ENCODE measurements around the gene DST. TPM values are rescaled to one million over a fixed set of nuclear protein-coding genes. Genes with fewer than 3 reads are reported as not detected.
A peak's percentile ranks its signal among the peaks of the same experiment; 100 is the strongest.

DST gene
- polyA plus RNA-seq (2014; cell fraction: cytosol; rRNA removed), result 79.0 and 102 TPM in 2 replicates
- polyA plus RNA-seq (2014; cell fraction: nucleus; rRNA removed), result 233 and 307 TPM in 2 replicates

DNA sequence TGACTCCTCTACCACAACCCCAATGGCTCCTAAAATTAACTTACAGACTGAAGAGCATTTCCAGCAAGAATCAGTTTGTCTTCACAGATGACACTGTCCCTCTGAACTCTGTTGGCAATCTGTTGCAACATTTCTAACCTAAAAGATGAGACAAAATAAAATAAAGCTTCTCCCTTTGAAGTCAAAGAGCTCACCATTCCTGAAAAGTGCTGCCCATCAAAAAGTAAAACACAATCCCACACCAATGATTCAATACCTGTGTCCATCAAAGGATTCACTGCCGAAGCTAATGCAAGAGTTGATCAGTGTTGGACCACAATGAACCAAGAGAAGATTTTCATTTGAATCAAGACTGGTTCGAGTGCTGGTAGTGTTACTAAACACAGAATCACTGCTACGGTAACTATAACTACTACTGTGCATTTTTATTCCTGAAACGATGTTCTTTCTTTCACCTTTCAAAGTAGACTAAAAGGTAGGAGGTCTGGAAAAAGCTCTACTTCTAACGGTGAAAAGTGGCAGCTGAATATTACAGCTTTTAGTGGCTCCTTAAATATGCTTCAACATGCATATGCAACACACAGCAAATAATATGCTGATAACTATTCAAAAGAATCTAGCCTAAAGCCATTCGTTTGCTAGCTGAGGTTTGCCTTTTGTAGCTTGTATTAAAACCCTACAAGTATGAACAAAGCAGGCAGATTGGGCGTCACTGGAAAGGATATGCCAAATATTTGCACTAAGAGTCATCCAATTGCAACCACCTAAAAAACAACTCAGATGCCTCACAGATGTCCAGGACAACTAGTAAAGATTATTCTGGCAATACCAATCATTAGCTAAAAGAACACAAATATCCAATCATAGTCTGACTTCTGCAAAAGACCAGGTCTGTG lies at the start of gene DST:
Gene DST (minus strand): TSS at position 524 of the 896 bp plus-strand sequence.
- no peak for DNase-seq (ENCODE audit: low spot score)

DNA sequence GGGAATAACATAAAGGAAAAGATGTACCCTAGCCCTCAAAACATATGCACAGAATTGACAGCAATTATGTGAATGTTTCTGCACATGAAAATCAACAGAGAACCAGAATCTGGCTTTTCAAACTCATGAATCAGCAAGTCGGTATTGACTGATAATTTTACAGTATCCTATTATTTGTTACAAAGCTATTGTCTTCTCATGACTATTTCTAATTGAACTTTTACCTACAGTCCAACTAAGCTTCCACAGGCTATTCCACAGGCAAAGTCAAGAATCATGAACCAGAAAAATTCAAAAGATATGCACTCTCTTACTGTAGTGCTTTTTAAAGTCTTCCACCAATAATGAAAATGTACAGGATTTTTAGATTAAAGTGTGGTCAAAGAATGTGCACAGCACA lies 49.1 kb upstream of the DST start:
- DNase-seq (ENCODE audit: low spot score), result no peak

DNA sequence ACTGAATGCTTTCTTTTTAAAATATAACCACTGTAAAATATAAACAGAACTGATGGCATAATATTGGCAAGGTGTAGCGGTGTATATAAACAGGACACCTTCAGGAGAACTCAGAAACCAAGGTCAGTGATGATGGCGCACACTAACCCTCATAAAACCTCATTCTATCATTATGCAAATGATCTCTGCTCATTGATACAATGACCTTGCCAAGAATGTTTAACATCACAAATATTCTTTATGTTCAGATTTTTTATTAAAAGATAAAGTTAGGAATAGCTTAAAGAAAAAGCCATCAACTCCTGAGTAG lies 48.6 kb upstream of the DST start:
- no peak for DNase-seq (ENCODE audit: low spot score)

DNA sequence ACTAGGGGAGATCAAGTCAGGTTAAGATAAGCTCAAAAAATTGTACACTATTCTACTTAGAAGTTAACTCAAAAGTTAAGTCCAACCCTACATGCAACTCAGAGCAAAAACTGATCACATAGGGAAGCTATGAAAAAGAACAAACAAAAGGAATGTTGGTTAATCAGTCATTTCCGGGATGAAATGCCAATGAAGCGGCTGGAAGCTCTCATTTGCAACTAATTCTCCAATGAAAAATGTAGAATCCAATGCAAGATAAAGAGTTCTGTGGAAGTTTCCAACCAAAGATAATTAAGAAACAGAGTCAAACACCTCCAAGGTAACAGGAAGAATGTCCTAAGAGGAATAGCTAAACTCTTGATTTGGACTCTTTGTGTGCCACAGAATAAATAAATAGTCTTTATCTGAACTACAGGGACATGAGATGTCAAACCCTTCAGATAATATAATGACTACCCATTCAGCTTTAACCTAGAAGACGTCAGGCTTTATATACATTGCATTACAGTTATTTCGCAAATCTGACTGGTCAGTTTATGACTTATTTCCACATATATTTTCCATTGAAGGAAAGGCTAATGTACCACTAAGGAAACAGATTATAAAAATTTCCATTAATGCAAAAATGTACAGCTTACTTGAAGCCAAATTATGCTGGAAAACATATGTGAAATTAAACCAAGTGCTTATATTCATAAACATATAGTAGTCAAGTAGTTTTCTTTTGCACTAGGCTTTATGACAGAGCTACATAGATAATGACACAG lies 48.0 kb upstream of the DST start:
- DNase-seq (ENCODE audit: low spot score), result no peak

DNA sequence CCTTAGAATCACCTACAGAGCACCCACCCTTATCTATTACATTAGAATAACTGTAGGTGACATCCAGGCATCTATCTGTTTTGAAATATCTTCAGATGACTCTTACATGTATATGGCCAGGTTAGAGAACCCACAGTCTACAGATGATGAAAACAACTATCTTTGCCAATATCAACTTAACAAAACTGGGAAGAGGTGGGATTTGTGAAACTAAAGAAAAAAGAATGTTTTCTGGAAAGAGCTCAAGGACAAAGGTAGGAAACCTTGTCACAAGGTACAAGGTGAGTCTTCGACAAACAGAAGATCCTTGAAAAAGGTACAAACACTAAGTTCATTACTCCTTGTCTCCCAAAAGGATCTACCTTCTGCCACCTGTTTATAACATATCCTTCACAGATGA lies 47.0 kb upstream of the DST start:
- DNase-seq (ENCODE audit: low spot score), result no peak

DNA sequence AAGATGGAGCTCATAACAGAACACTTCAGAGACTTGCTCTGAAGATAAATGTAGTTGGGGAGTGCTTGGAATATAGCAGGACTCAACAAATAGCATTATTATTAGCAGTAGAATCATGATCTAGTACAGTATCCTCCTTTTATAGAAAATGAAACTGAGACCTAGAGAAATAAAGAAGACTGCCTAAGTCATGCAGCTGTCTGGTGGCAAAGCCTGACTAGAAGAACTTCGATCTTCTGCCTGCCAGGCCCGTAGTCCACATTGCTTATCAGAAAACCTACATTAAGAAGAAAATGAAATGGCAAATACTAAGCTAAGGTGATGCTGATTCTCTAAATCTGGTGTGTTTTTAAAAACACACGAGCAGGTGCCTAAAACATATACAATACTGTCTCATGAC lies 46.4 kb upstream of the DST start:
- DNase-seq (ENCODE audit: low spot score), result no peak

DNA sequence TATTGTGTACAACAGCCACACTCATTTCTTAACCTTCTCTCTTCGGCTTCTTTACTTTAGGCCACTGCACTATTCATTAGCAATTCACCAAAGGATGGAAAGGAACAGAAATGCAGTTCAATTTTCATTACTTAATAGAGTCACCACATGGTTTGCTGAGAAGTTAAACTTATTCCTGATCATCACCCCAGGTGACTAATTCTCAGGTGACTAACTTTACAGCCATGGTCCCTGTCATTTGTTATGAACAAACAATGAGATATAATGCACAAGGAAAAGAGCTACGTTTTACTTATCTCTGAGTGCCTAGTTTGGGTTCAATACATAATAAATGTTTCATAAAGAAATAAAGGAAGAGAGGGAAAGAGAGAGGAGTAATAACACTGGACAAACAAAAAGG lies 45.8 kb upstream of the DST start:
- no peak for DNase-seq (ENCODE audit: low spot score)

DNA sequence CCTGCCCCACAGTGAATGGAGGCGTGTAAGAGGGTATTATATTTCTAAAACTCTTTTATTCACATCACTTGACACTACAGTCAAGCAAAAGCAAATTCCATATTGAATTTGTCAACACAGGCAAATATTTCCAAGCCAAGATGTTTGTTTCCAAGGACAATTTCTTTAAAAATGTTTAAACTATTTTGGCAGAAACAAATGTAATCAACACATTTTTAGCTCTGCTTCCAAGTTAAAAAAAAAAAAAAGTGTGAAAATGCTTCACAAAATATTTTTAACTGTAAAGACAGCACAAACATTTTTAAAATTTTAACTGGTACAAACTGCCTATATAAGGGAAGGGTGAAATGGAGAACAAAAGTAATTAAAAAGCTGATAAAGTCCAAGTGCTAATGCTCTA lies 44.9 kb upstream of the DST start:
- no peak for DNase-seq (ENCODE audit: low spot score)

DNA sequence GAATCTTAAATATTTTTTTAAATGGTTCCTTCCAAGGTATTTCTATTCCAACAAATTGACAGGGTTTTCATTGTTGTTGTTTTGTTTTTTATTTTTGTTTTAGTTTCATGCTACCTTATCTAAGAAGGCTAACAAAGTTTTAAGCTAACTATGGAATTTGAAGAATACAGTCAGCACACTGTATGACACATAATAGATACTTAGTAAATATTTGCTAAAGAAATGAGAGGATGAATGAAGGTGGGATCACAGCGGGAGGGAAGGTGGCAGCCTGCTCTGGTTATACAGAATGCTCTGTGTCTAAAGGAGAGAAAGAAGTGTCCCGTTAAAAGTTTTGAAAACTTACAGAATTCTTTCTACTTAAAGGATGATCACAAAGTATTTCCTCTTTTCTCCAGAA lies 43.7 kb upstream of the DST start:
- DNase-seq (ENCODE audit: low spot score), result no peak

DNA sequence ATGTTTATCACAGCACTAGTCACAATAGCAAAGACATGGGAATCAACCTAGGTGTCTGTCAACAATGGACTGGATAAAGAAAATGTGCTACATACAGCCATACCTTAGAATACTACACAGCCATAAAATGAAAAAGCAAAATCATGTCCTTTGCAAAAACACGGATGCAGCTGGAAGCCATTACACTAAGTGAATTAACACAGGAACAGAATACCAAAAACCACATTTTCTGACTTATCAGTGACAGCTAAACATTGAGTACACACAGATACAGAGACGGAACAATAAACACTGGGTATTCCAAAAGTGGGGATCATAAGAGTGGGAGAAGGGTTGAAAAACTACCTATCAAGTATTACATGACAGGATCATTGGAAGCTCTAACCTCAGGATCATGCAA lies 43.3 kb upstream of the DST start:
- peak; percentile 82 for DNase-seq (ENCODE audit: low spot score)

DNA sequence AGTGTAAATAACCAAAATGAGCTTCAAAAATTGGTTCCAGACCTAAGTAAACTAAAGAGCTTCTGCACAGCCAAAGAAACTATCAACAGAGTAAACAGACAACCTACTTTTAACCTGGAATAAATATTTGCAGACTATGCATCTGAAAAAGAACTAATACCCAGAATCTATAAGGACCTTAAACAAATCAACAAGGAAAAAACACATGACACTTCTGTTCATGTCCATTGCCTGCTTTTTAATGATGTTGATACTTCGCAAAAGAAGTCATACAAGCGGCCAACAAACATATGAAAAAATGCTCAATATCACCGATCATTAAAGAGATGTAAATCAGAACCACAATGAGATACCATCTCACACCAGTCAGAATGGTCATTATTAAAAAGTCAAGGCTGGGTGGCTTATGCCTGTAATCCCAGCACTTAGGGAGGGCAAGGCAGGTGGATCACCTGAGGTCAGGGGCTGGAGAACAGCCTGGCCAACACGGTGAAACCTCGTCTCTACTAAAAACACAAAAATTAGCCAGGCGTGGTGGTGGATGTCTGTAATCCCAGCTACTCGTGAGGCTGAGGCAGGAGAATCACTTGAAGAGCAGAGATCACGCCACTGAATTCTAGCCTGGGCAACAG lies 42.5 kb upstream of the DST start:
- DNase-seq (ENCODE audit: low spot score), result no peak

DNA sequence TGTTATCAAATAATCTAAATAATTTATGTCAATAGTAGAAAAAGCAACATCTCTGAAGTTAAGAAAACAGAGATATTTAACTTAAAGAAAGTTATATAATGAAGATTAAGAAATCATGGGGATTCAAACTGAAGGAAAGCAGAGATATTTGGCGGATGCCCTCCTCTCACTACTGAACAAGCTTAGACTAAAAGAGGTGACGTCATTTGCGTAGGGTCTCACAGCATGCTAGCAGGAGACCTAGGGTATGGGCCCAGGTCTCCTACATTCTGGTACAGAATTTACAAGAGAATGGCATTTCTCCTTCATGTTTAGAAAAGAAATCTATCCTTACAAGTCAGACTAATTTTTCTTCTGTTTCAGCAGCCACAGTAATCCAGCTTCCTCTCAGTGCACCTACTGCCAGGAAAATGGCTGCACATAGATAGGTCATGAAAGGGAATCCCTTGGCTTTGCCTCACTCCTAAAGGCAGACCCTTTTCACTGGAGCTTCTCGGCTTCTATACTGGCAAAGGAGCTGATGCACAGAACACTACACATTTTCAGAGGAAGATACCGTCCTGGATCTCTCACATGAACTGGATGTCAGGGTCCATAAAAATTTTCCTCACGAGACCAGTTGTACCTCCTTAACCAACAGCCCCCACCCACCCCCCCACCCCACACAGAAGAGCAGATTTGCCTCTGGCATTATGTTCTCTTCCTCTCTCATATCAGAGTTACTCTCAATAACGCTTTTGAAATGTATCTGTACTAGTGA lies 41.8 kb upstream of the DST start:
- no peak for DNase-seq (ENCODE audit: low spot score)

DNA sequence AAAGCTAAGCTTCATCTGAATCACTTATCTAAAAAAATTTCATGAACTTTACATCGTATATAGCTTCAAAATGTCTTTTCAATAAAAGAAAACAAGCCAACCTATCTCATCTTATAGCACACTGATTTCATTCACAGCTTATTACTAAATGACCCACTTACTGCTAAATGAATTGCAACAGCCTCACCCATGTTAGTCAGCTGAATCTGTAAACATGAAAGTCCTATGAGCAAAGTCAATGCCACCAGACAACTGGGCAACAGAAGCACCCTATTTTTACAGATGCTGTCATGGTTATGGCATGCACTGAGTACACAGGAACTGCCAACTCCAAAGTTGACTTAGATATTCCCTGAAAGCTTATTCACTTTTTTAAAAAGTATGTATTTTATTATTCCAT lies 41.2 kb upstream of the DST start:
- no peak for DNase-seq (ENCODE audit: low spot score)

DNA sequence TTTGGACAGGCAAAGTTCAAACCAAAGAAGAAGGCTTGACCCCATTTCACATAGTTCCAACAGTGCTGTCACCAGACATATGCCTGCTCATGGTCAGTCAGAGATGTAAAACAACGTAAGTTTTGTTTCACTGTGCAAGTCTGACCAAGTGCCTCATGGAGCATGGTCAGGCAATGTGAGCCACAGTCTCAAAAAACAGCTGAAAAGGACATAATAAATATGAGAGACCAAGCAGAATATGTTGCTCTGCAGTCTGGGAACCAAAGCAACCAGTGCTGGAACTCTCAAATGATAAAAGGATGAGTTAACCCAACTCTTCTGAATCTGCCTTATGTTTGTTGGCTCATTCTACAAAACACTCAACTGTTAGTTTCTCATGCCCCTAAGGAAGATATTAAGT lies 39.9 kb upstream of the DST start:
- DNase-seq (ENCODE audit: low spot score), result no peak

DNA sequence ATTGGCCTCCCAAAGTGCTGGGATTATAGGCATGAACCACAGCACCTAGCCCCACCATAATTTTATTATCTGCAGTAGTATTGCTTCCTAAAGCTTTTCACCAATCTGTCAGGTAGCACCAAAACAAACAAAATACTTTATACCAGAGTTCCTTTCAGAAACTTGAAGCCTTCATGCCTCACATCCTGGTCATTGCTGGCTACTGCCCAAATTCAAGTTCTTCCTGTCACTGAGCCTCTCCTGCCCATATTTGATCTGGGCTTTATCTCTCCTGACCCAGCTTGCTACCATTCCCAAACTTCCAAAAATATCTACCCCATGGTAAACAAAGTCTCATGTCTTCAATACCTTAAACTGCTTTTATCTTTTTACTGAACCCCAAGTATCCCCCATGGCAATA lies 34.9 kb upstream of the DST start:
- DNase-seq (ENCODE audit: low spot score), result no peak

DNA sequence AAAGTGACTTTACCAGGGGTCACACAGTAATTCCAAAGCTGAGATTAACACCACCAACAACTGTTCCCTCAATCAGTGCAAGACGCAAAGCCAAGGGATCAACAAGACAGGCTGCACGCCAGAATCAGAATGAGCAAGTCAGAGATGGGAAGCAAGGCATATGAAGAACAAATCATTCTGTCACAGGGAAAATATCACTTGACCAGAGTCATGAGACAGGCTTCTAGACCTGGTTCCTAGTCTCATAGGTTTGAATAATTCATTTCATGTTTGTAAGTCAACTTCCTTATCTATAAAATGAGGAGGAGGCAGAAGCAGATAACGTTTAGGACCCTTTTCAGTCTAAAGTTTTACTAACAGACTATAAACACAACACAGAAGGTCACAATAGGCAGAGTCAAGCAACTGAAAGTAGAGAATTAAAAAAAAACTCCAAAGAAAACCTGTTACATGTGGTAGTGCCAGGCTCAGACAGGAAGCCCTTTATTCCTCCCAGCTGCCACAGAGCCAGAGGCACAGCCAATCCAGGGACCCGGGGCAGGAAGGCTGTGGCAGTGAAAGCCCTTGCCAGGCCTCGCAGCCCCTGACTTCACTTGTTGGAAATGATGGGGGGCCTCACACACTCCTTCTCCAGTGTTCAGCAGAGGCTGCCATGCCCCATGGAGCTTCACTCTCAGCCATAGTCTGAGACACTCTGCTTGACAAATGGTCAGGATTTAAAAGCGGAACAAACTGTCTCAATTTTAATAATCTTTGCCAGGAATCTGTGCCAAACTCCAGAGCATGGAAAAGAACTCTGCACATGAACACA lies 29.2 kb upstream of the DST start:
- no peak for DNase-seq (ENCODE audit: low spot score)

DNA sequence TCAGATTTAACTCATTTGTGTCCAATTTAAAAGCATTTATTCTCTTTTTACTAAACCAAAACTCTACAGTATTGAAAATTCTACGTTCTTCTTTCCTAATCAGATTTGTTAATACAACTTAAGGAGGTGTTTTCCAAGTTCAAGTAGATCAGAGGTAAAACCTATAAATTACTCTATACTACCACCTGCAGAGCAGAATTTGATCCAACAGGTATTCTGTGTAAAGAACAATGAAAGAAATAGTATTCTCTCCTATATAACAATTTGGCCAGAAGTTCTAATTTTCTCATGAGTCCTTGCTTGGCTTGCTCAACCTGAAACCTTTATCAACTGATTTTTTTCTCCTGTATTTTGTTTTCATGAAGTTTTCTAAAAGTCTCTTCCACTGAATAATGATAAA lies 28.5 kb upstream of the DST start:
- no peak for DNase-seq (ENCODE audit: low spot score)

DNA sequence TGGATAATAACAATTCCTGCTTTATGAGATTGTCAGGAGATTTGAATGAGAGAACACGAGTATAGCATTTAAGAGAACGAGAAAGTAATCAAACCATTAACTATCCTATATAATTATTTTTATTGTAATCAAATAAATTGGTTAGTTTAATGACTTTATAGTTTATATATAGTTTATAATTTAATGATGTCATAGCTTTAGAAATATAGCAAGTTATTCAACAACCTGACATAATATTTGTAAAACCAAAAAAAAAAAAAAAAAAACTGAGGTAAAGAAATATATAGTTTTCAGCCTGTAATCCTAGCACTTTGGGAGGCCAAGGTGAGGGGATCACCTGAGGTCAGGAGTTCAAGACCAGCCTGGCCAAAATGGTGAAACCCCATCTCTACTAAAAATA lies 26.4 kb upstream of the DST start:
- no peak for DNase-seq (ENCODE audit: low spot score)

DNA sequence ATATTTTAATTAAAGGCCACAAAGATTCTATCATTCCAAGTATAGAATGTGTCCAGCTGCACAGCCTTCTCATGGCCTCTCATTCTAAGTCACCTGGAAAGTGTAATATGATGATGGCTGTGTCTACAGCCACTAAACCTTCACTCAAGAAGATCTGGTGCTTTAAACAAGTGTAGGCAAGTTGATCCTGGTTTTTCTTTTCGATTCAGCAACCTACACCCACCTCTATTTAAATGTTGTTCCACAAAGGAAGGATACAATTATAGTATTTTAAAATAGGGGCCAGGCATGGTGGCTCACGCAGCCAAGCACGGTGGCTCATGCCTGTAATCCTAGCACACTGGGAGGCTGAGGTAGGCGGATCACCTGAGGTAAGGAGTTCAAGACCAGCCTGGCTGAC lies 25.5 kb upstream of the DST start:
- no peak for DNase-seq (ENCODE audit: low spot score)

DNA sequence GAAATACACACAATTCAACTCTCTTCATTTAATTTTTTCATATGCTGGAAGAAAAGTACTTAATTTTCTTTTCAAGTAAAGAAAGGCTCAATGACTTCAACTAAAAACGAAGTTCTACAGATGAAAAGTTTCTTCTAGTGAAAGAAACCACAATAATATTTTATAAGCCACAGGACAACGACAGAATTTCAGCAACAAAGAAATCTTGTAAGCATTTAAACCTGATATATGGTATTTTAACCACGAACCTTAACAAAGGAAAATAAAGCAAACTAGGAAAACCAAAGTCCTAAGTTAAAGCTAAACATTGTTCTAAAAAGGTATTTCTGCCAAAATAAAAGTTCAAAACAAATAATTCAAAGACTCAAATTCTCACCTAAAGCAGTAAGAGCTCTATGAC lies 24.6 kb upstream of the DST start:
- no peak for DNase-seq (ENCODE audit: low spot score)

DNA sequence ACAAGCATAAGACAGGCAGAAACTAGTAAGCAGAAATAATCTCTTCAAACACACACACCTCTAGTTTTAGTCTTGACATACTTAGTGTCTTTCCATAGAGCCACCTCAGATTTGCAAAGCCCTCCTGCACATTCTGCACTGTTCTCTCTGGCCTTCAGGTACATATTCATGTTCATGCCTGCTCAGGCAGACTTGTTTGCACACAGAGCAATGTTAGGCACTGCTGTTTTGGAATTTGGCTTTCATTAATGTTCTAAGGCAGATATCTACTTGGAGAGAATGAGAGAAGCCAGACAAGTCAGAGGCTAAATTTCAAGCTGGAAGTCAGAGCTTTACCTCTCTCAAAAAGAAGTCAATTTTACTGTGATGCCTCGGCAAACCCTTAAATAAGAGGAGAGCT lies 21.3 kb upstream of the DST start:
- DNase-seq (ENCODE audit: low spot score), result no peak
